ENCODE data around the gene EHF. TPM values are rescaled to one million over a fixed set of nuclear protein-coding genes. Genes with fewer than 3 reads are reported as not detected.

The EHF gene
- total RNA-seq, 1 donor from 2014 or later = 0.25 TPM

DNA sequence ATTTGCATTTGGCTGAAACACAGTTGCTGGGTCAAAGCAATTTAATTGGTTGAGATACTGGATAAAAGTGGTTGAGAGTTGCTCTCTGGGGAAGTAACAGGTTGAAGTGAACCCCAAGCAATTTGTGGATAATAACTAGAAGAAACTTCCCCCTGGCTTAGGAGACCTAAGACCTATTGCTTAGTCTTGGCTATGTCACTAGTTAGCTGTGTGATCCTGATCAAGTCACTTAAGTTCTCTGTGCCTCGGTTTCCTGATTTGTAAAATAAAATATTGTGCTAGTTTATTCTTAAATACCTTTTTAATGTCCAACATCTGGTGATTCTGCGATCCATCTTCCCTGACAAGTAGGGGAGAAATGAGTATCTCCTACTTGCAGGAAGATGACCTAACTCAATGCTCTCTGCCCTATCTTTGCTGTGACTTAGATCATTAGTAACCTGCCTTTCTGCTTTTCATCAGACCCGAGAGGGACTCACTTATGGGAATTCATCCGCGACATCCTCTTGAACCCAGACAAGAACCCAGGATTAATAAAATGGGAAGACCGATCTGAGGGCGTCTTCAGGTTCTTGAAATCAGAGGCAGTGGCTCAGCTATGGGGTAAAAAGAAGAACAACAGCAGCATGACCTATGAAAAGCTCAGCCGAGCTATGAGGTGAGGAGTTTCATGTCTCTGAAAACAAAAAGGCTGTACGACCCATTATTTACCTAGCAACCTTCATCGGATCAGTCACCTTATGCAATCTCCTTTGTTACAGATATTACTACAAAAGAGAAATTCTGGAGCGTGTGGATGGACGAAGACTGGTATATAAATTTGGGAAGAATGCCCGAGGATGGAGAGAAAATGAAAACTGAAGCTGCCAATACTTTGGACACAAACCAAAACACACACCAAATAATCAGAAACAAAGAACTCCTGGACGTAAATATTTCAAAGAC, 37.5 kb downstream of the EHF start:
- Histone ChIP-seq H3K4me2 (ENCODE audit: low read length) (no peak overlapping the region), H3K9ac (ENCODE audit: low read length) (no peak overlapping the region), H3K4me1 (ENCODE audit: insufficient read depth, low read length) (peaks cover 18% of the 10 kb centered on the region), H4K20me1 (ENCODE audit: insufficient read depth, low read length) (no peaks in the 10 kb centered on the region), H2AFZ (ENCODE audit: low read depth, low read length) (no peak overlapping the region), H3K9me3 (ENCODE audit: insufficient read depth, low read depth, low read length) (no peaks in the 10 kb centered on the region), H3K27me3 (ENCODE audit: insufficient read depth, low read length) (no peaks in the 10 kb centered on the region), H3K27ac (ENCODE audit: low read depth, low read length) (no peak overlapping the region), H3K79me2 (ENCODE audit: insufficient read depth, low read length) (no peaks in the 10 kb centered on the region), H3K4me3 (ENCODE audit: insufficient read depth, low read depth, low read length) (no peak overlapping the region), H3K36me3 (ENCODE audit: insufficient read depth, low read length) (no peaks in the 10 kb centered on the region)
- Mint-ChIP-seq H3K4me1 (ENCODE audit: low read depth, unreplicated experiment) (peaks cover 19% of the 10 kb centered on the region), H3K4me3 (ENCODE audit: unreplicated experiment) (no peak overlapping the region), H3K27me3 (ENCODE audit: low read depth, unreplicated experiment) (no peaks in the 10 kb centered on the region), H3K27ac (ENCODE audit: unreplicated experiment) (no peak overlapping the region), H3K9me3 (ENCODE audit: unreplicated experiment) (no peaks in the 10 kb centered on the region), H3K36me3 (ENCODE audit: low read depth, unreplicated experiment) (no peaks in the 10 kb centered on the region)
- no peak for DNase-seq (ENCODE audit: low read depth)
- TF ChIP-seq, protein P1, sequence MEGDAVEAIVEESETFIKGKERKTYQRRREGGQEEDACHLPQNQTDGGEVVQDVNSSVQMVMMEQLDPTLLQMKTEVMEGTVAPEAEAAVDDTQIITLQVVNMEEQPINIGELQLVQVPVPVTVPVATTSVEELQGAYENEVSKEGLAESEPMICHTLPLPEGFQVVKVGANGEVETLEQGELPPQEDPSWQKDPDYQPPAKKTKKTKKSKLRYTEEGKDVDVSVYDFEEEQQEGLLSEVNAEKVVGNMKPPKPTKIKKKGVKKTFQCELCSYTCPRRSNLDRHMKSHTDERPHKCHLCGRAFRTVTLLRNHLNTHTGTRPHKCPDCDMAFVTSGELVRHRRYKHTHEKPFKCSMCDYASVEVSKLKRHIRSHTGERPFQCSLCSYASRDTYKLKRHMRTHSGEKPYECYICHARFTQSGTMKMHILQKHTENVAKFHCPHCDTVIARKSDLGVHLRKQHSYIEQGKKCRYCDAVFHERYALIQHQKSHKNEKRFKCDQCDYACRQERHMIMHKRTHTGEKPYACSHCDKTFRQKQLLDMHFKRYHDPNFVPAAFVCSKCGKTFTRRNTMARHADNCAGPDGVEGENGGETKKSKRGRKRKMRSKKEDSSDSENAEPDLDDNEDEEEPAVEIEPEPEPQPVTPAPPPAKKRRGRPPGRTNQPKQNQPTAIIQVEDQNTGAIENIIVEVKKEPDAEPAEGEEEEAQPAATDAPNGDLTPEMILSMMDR (IDR thresholded peaks at IDR 0.05; ENCODE audit: insufficient read depth, low read depth, low read length) = no peak
- FAIRE-seq = no peak

DNA sequence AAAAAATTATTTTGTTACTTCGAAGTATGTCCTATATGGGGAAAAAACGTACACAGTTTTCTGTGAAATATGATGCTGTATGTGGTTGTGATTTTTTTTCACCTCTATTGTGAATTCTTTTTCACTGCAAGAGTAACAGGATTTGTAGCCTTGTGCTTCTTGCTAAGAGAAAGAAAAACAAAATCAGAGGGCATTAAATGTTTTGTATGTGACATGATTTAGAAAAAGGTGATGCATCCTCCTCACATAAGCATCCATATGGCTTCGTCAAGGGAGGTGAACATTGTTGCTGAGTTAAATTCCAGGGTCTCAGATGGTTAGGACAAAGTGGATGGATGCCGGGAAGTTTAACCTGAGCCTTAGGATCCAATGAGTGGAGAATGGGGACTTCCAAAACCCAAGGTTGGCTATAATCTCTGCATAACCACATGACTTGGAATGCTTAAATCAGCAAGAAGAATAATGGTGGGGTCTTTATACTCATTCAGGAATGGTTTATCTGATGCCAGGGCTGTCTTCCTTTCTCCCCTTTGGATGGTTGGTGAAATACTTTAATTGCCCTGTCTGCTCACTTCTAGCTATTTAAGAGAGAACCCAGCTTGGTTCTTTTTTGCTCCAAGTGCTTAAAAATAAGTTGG, 38.3 kb downstream of the EHF start:
- H3K9ac ChIP-seq (ENCODE audit: low read length) = no peak overlapping the region
- FAIRE-seq = no peak
- Mint-ChIP-seq H3K27ac (ENCODE audit: unreplicated experiment) (no peak overlapping the region), H3K27me3 (ENCODE audit: low read depth, unreplicated experiment) (no peaks in the 10 kb centered on the region), H3K4me1 (ENCODE audit: low read depth, unreplicated experiment) (peaks cover 12% of the 10 kb centered on the region), H3K9me3 (ENCODE audit: unreplicated experiment) (no peaks in the 10 kb centered on the region), H3K36me3 (ENCODE audit: low read depth, unreplicated experiment) (no peaks in the 10 kb centered on the region), H3K4me3 (ENCODE audit: unreplicated experiment) (no peak overlapping the region)
- H2AFZ ChIP-seq (ENCODE audit: low read depth, low read length) = no peak overlapping the region
- H3K36me3 ChIP-seq (ENCODE audit: insufficient read depth, low read length) = no peaks in the 10 kb centered on the region
- H3K27me3 ChIP-seq (ENCODE audit: insufficient read depth, low read length) = no peaks in the 10 kb centered on the region
- no peak overlapping the region for H3K4me3 ChIP-seq (ENCODE audit: insufficient read depth, low read depth, low read length)
- no peak for DNase-seq (ENCODE audit: low read depth)
- H3K79me2 ChIP-seq (ENCODE audit: insufficient read depth, low read length) = no peaks in the 10 kb centered on the region
- H3K9me3 ChIP-seq (ENCODE audit: insufficient read depth, low read depth, low read length) = no peaks in the 10 kb centered on the region
- TF ChIP-seq, protein P1 (IDR thresholded peaks at IDR 0.05; ENCODE audit: insufficient read depth, low read depth, low read length) = no peak
- TF ChIP-seq EZH2 (IDR thresholded peaks at IDR 0.05; ENCODE audit: insufficient read depth, low read length) = no peak
- no peak overlapping the region for H3K27ac ChIP-seq (ENCODE audit: low read depth, low read length)
- H3K4me2 ChIP-seq (ENCODE audit: low read length) = no peak overlapping the region
- no peaks in the 10 kb centered on the region for H4K20me1 ChIP-seq (ENCODE audit: insufficient read depth, low read length)
- peaks cover 10% of the 10 kb centered on the region for H3K4me1 ChIP-seq (ENCODE audit: insufficient read depth, low read length)
